HG03378 (cell line): ENCODE measurements around the gene CDK2AP2.
"Not testable (repeated sequence)": the region's sequence is repeated elsewhere in the genome, so short reads cannot be mapped to it uniquely, and the experiment has no call there.

ENCODE experiments used
- ATAC-seq: cut with Tn5 transposase; IDR thresholded peaks from one replicate; pipeline ENCODE4 v1.9.1; 2021; ENCODE audit warnings: mild to moderate bottlenecking, moderate library complexity; ENCODE audit not compliant: unreplicated experiment

CDK2AP2 gene

GRCh38 chr11:67524480-67524808 lies 16.5 kb upstream of the CDK2AP2 start:
- ATAC-seq: no peak

GRCh38 chr11:67523556-67524479 lies 15.9 kb upstream of the CDK2AP2 start:
- ATAC-seq: no peak

GRCh38 chr11:67522844-67523555 lies 15.0 kb upstream of the CDK2AP2 start, which contains the start of gene CABP2:
Gene CABP2, minus strand, starts transcription at chr11:67523446. Its CDS starts 120 bp downstream, at chr11:67523326.
- no peak for ATAC-seq

- no peak for ATAC-seq
These were observed 14.4 kb upstream of the CDK2AP2 start for GRCh38 chr11:67522338-67522737.

- no peak for ATAC-seq
These were observed 14.0 kb upstream of the CDK2AP2 start for GRCh38 chr11:67521924-67522323.

- ATAC-seq: no peak
These were observed 13.2 kb upstream of the CDK2AP2 start for GRCh38 chr11:67520856-67521824.

GRCh38 chr11:67519726-67520125 lies 11.8 kb upstream of the CDK2AP2 start:
- ATAC-seq: no peak

GRCh38 chr11:67517784-67518552 lies 10.0 kb upstream of the CDK2AP2 start:
- no peak for ATAC-seq

GRCh38 chr11:67516806-67517205 lies 8.8 kb upstream of the CDK2AP2 start:
- ATAC-seq: no peak

GRCh38 chr11:67514116-67514515 lies 6.2 kb upstream of the CDK2AP2 start:
- no peak for ATAC-seq

GRCh38 chr11:67511558-67511957 lies 3.6 kb upstream of the CDK2AP2 start:
- ATAC-seq: not testable (repeated sequence)

GRCh38 chr11:67510023-67510345 lies 2.0 kb upstream of the CDK2AP2 start:
- no peak for ATAC-seq

GRCh38 chr11:67508486-67509121 lies 642 bp upstream of the CDK2AP2 start:
- ATAC-seq: peak; percentile 34

- ATAC-seq: no peak
These were observed 609 bp downstream of the CDK2AP2 start for GRCh38 chr11:67507242-67507863.

- no peak for ATAC-seq
These were observed 1.4 kb downstream of the CDK2AP2 start for GRCh38 chr11:67506426-67507051.

- no peak for ATAC-seq
These were observed 2.2 kb downstream of the CDK2AP2 start for GRCh38 chr11:67505605-67506396.

- ATAC-seq: no peak
These were observed 2.9 kb downstream of the CDK2AP2 start, which contains the start of gene PITPNM1 for GRCh38 chr11:67504950-67505581. Gene PITPNM1, minus strand, starts transcription at chr11:67505363. Its CDS starts 1,183 bp downstream, at chr11:67504180.
